Small intestine (tissue), 7 donors: ENCODE results near the gene SH3RF1. TPM values are rescaled to one million over a fixed set of nuclear protein-coding genes. Genes with fewer than 3 reads are reported as not detected.

ENCODE experiments used
- DNase-seq, 2 donors: peaks; one replicate each; pipeline versions ENCODE4 v3.0.0 to v3.0.0-alpha.2; 2013
- FAIRE-seq: peaks from 2 replicates; lab custom pipeline; 2012; peaks lifted over from hg19 to GRCh38; lab: Jason Lieb, UNC
- H3K27ac ChIP-seq, 3 donors: one replicate each; pipeline ENCODE4 v1.5.1; 2013; ENCODE audit warnings: low read length in 2 of 3, mild to moderate bottlenecking in 2 of 3, control low read depth in 1 of 3, inconsistent platforms in 1 of 3, low read depth in 1 of 3, moderate library complexity in 1 of 3
- H3K27me3 ChIP-seq, 3 donors: one replicate each; pipeline ENCODE4 v1.6.1; 2013; ENCODE audit warnings: low read length in 3 of 3, inconsistent platforms in 1 of 3; ENCODE audit not compliant: control insufficient read depth in 3 of 3, insufficient read depth in 3 of 3
- H3K36me3 ChIP-seq, 3 donors: one replicate each; pipeline ENCODE4 v1.6.1; 2013; ENCODE audit warnings: low read length in 3 of 3, inconsistent platforms in 1 of 3, low read depth in 1 of 3, mild to moderate bottlenecking in 1 of 3, moderate library complexity in 1 of 3; ENCODE audit not compliant: control insufficient read depth in 3 of 3, insufficient read depth in 2 of 3
- H3K4me1 ChIP-seq, 3 donors: one replicate each; pipeline ENCODE4 v1.6.1; 2013; ENCODE audit warnings: low read length in 2 of 3, inconsistent platforms in 1 of 3, low read depth in 1 of 3, mild to moderate bottlenecking in 1 of 3, moderate library complexity in 1 of 3; ENCODE audit not compliant: control insufficient read depth in 3 of 3, insufficient read depth in 2 of 3
- H3K4me3 ChIP-seq, 3 donors: one replicate each; pipeline ENCODE4 v1.5.1; 2013; ENCODE audit warnings: low read length in 3 of 3, control low read depth in 1 of 3, inconsistent platforms in 1 of 3, low read depth in 1 of 3, mild to moderate bottlenecking in 1 of 3, moderate library complexity in 1 of 3
- H3K9me3 ChIP-seq, 2 donors: one replicate each; pipeline ENCODE4 v1.6.1; 2013; ENCODE audit warnings: low read depth in 1 of 2, low read length in 1 of 2; ENCODE audit not compliant: control insufficient read depth in 2 of 2, insufficient read depth in 1 of 2
- WGBS, 3 donors: extraction: QIAGEN DNeasy Blood & Tissue Kit; methylation state at CpG; one replicate each; pipeline ENCODE4 v1.1.7; 2013; 5-methylcytosine and 5-hydroxymethylcytosine counted together
- polyA plus RNA-seq, 4 donors: library from polyadenylated mRNA; stranded (reverse) in 3 of 4; unstranded in 1 of 4; fragments of 200-250 nt in 3 of 4; fragments of 120-200 nt in 1 of 4; gene quantifications; one replicate each; pipeline versions ENCODE4 v1.2.1 to v1.2.3, GENCODE V29; 2013
- donor health status: healthy with polysubstance abuse.
- donor health status: control.
- donor health status: control.
- donor health status: Bipolar disorder and iron deficiency.
- donor health status: healthy.

Gene SH3RF1
- polyA plus RNA-seq, 4 donors = 10.7 to 35.6 (median 11.5) TPM

DNA sequence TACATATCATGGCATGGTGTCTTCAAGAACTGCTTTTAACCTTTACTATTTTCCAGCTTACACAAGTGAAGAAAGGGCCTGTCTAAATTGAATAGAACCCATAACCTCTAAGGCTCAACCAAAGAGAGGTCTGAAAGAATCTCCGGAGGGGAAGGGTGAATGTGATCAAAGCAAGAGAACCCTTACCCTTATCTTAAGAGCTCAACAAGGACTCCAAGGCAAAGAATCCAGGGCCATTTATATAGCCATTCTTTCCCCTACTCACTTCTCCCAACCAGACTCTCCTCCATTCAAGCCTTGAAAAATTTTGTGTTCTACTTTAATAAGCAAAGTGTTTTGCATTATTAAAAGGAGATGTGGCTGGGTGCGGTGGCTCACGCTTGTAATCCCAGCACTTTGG, 118.7 kb downstream of the SH3RF1 start:
- Histone ChIP-seq H3K4me3 (no peak overlapping the region), H3K36me3 (peaks cover 2 to 16% (median 8%) of the 10 kb centered on the region in 3 donors), H3K27ac (no peak overlapping the region), H3K9me3 (no peaks in the 10 kb centered on the region), H3K27me3 (no peaks in the 10 kb centered on the region), H3K4me1 (peaks cover 0 to 15% (median 5%) of the 10 kb centered on the region in 3 donors)
- DNase-seq = no peak
- no peak for FAIRE-seq
- 98 to 99% (median 98%) methylated on average over 3 of the region's 3 CpGs for WGBS, 3 donors

DNA sequence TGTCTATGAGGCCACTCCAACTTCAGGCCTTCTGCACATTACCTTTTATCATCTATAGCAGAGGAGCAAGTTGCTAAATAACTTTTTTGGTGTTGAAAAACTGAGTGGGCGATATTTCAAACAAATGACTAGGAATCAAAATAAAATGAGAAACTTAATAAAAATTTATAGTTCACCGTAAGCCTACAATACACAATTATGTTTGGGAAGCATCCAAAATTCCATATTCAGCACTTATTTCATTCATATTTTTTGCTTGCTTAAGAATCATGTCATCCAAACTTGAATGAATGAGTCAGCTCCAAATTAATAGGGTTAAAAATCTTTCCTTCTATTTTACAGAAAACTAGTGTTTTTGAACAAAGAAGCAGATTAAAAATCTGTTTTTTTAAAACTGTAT, 119.1 kb downstream of the SH3RF1 start:
- Histone ChIP-seq H3K9me3 (no peaks in the 10 kb centered on the region), H3K27ac (no peak overlapping the region), H3K4me3 (no peak overlapping the region), H3K36me3 (peaks cover 2 to 16% (median 8%) of the 10 kb centered on the region in 3 donors), H3K27me3 (no peaks in the 10 kb centered on the region), H3K4me1 (peaks cover 0 to 10% (median 5%) of the 10 kb centered on the region in 3 donors)
- DNase-seq = no peak
- no peak for FAIRE-seq
- 87 to 95% (median 95%) methylated on average over 2 of the region's 2 CpGs for WGBS, 3 donors

DNA sequence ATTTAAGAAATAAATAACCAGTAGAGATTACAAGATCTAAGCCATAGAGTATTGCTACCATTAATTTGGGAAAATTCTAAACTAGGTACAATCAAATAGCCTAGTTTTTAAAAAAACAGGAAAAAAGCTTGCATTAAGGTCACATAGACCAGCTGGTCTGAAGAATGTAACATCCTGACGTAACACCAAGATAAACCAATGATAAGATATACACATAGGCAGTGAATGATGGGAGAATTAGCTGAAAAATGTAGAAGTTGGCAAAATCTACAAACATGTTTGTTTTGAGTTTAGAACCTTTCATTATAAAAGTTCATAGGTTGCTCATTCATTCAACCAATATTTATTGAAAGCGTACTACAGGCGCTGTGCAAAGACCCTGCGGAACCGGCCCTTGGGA, 120.0 kb downstream of the SH3RF1 start:
- FAIRE-seq (no peak), DNase-seq (no peak)
- Histone ChIP-seq H3K9me3 (no peaks in the 10 kb centered on the region), H3K27ac (no peak overlapping the region), H3K27me3 (no peaks in the 10 kb centered on the region), H3K4me3 (no peak overlapping the region), H3K4me1 (peaks cover 0 to 6% (median 5%) of the 10 kb centered on the region in 3 donors), H3K36me3 (peaks cover 2 to 16% (median 8%) of the 10 kb centered on the region in 3 donors)
- 90 to 93% (median 92%) methylated on average over 5 of the region's 5 CpGs for WGBS, 3 donors

DNA sequence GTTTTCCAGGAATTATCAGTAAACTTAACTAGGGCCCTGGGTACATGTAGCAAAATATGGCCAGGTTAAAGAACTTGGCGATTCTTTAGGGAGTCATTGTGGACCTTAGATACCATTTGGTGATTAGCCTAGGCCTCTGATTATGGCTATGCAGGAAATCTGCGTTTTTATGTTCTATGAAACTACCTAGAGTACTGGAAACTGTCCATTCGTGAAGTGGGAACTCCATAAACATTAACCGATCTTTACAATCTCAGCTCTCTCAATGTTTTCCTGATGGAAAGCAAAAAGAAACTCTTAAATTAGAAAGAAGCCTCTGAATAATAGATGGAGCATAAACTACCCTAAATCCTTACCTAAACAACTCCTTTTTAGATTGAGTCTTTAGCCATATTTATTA, 121.9 kb downstream of the SH3RF1 start:
- Histone ChIP-seq H3K9me3 (no peaks in the 10 kb centered on the region), H3K27me3 (no peaks in the 10 kb centered on the region), H3K27ac (peak overlapping the region in 1 of 3 donors; percentile 66), H3K36me3 (peaks cover 0 to 16% (median 0%) of the 10 kb centered on the region in 3 donors), H3K4me3 (no peak overlapping the region), H3K4me1 (peaks cover 0 to 6% (median 2%) of the 10 kb centered on the region in 3 donors)
- FAIRE-seq = no peak
- peak in 1 of 2 donors; percentile 57 for DNase-seq
- 31 to 57% (median 53%) methylated on average over 4 of the region's 4 CpGs for WGBS, 3 donors

DNA sequence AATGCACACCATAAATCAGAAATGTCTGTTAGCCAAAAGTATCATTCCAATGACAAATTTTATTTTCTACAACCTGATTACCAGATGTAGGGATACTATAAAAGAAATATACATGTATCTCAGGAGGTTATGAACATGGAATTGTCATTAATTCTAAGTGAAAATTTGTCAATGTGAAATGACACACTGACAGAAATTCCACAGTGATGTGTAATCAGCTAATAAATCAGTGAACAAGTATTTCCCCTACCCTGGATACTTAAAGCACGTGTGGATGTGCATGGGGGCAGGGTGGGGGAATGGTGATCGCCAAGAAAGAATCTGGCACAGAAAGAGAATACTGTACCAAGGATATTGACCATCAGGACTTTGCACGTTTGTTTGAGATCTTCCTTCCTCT, 123.6 kb downstream of the SH3RF1 start:
- no peak for FAIRE-seq
- Histone ChIP-seq H3K27ac (no peak overlapping the region), H3K36me3 (peaks cover 0 to 14% (median 0%) of the 10 kb centered on the region in 3 donors), H3K4me1 (peaks cover 0 to 4% (median 0%) of the 10 kb centered on the region in 3 donors), H3K4me3 (no peak overlapping the region), H3K9me3 (no peaks in the 10 kb centered on the region), H3K27me3 (no peaks in the 10 kb centered on the region)
- no peak for DNase-seq
- WGBS, 3 donors = 58 to 68% (median 58%) methylated on average over 3 of the region's 3 CpGs

- FAIRE-seq = no peak
Measured at GRCh38 chr4:169144061-169144600, 126.6 kb downstream of the SH3RF1 start.

GRCh38 chr4:169143335-169143734, 127.4 kb downstream of the SH3RF1 start:
- Histone ChIP-seq H3K4me1 (no peaks in the 10 kb centered on the region), H3K9me3 (no peaks in the 10 kb centered on the region), H3K4me3 (no peak overlapping the region), H3K27me3 (no peaks in the 10 kb centered on the region), H3K36me3 (peaks cover 0 to 15% (median 0%) of the 10 kb centered on the region in 3 donors), H3K27ac (no peak overlapping the region)
- FAIRE-seq = no peak
- WGBS, 3 donors = 93 to 94% (median 93%) methylated on average over 9 of the region's 9 CpGs
- no peak for DNase-seq

More at GRCh38 chr4:169144061-169144600, 126.6 kb downstream of the SH3RF1 start:
- Histone ChIP-seq H3K4me3 (no peak overlapping the region), H3K9me3 (no peaks in the 10 kb centered on the region), H3K36me3 (peaks cover 0 to 15% (median 0%) of the 10 kb centered on the region in 3 donors), H3K27me3 (no peaks in the 10 kb centered on the region), H3K4me1 (peaks cover 0 to 2% (median 0%) of the 10 kb centered on the region in 3 donors), H3K27ac (no peak overlapping the region)
- no peak for DNase-seq

DNA sequence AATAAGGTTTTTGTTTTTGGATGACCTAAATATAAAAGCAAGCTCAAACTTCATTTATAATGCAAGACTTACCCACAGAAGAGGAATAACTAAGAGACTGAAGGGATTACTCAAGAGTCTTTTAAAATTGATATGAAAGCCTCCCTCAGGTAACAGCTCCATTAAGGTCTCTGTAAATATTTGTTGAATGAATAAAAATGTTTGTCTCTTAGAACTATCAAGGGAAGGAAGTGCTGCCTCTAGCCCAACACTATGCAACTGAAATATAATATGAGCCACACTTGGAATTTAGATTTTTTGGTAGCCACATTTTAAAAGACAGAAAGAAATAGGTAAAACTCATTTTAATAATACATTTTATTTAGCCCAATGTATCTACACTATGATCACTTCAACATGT, 127.8 kb downstream of the SH3RF1 start:
- Histone ChIP-seq H3K27me3 (no peaks in the 10 kb centered on the region), H3K27ac (no peak overlapping the region), H3K4me3 (no peak overlapping the region), H3K9me3 (no peaks in the 10 kb centered on the region), H3K4me1 (peaks cover 0 to 4% (median 2%) of the 10 kb centered on the region in 3 donors), H3K36me3 (peaks cover 0 to 13% (median 0%) of the 10 kb centered on the region in 3 donors)
- no peak for DNase-seq
- FAIRE-seq = no peak

GRCh38 chr4:169142391-169142790, 128.4 kb downstream of the SH3RF1 start:
- H3K36me3 ChIP-seq = peaks cover 0 to 13% (median 0%) of the 10 kb centered on the region in 3 donors
- no peaks in the 10 kb centered on the region for H3K27me3 ChIP-seq
- no peak for FAIRE-seq
- peaks cover 0 to 6% (median 4%) of the 10 kb centered on the region in 3 donors for H3K4me1 ChIP-seq
- DNase-seq = no peak
- no peak overlapping the region for H3K27ac ChIP-seq
- H3K9me3 ChIP-seq = no peaks in the 10 kb centered on the region
- 88 to 93% (median 88%) methylated on average over 2 of the region's 2 CpGs for WGBS, 3 donors
- H3K4me3 ChIP-seq = no peak overlapping the region
